Measurements from ENCODE around the gene TMEM52. TPM values are rescaled to one million over a fixed set of nuclear protein-coding genes. Genes with fewer than 3 reads are reported as not detected.

Gene TMEM52
- total RNA-seq, 1 experiment from 2014 or later, result 0.52 TPM

DNA sequence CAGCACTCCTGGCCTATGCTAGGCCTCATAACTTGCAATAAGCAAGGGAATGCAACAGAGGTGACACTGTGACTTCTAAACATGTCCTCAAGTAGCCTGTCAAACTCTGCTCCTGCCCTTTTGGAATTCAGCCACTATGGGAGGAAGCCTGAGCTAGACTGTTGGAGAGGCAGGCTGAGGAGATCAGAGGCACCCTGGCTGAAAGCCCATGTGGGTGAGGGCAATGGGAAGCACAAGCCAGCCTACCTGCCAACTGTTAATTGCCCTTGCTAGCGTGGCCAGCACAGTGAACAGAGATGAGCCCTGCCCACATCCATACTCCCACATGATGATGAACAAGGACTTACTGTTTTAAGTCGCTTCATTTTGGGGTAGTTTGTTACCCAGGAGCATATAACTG lies 45.9 kb downstream of the TMEM52 start:
- no peak for DNase-seq (ENCODE audit: low read depth)

DNA sequence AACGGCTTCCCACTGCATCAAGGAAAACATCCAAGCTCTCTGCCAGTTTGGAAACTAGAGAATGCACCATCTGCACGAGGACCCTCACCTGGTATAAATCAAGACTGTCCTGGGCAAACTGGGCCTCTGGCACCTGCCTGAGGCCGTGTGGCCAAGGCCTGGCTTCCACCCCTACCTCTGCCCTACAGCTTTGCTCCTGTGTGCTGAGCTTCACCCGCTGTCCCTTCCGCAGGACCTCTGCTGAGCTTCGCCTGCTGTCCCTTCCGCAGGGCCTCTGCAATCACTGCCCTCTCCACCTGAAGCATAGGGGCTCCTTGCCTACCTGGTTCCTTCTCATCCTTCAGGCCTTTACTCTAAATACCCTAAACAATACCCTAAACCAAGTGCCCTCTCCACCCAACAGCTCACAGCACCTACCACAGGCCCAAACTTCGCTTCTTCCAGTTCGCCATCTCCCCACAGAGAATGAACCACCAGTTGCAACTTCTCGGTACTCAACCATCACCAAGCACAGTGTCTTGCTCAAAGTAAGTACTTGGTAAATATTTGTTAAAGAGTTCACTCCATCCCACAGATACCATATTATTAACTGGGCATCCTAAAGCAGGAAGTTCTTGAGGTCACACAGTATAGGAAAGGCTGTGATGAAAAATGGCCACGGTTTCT lies 46.6 kb downstream of the TMEM52 start:
- no peak for DNase-seq (ENCODE audit: low read depth)

DNA sequence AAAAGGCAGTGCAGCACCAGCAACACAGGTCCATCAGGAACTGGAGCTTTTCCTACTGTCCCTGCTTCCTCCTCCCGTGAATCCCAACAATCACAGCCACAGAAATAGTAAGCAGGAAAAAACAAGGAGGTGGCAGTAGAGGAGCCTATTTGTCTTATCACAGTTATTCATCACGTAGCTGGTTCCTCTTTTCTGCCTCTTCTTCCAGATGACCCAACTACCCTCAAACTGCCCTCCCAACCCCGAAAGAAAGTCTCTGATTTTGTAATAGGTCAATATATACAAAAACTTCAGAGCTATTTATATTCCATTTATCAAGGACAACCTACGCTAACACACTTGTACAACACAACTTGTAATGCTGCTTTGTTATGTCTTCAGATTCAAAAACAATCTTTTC lies 49.6 kb downstream of the TMEM52 start:
- no peak for DNase-seq (ENCODE audit: low read depth)

Other genes starting within 250 kb of the TMEM52 start
- gene SLC35E2B, start 226.5 kb downstream of the TMEM52 start, total RNA-seq (2014; rRNA removed), result 17.9 and 23.9 TPM in 2 replicates
- 9.1 and 12.8 TPM in 2 replicates for gene CDK11A, start 194.9 kb downstream of the TMEM52 start, total RNA-seq (2014; rRNA removed)
- gene NADK, start 140.8 kb downstream of the TMEM52 start, total RNA-seq (2014; rRNA removed), result 56.4 and 61.7 TPM in 2 replicates
- gene GNB1, start 28.2 kb downstream of the TMEM52 start, total RNA-seq (2014; rRNA removed), result 81.9 and 99.8 TPM in 2 replicates
- 0.11 TPM in 1 of 2 replicates, not detected in the other for gene CALML6, start 4.0 kb downstream of the TMEM52 start, total RNA-seq (2014; rRNA removed)
- not detected in 2 replicates for gene CFAP74, start 84.5 kb upstream of the TMEM52 start, total RNA-seq (2014; rRNA removed)
- not detected in 2 replicates for gene GABRD, start 100.1 kb upstream of the TMEM52 start, total RNA-seq (2014; rRNA removed)
- 0.52 and 0.71 TPM in 2 replicates for gene PRKCZ, start 131.1 kb upstream of the TMEM52 start, total RNA-seq (2014; rRNA removed)

Data from LHCN-M2 (cell line).